HepG2 (cell line): Measurements from ENCODE around the gene TTC31. TPM values are rescaled to one million over a fixed set of nuclear protein-coding genes. Genes with fewer than 3 reads are reported as not detected.

Experiments
- DMAP1 ChIP-seq: IDR thresholded peaks from 2 replicates; pipeline ENCODE4 v1.6.1; 2016
- E2F1 ChIP-seq: sonication (generic); formaldehyde crosslinking; IDR thresholded peaks from 2 replicates; pipeline ENCODE4 v1.5.0; 2020; ENCODE audit warnings: missing genetic modification reagents
- KLF6 ChIP-seq: IDR thresholded peaks from 2 replicates; pipeline ENCODE4 v1.8.0; 2016; ENCODE audit warnings: missing biosample characterization, missing genetic modification reagents
- NFIB ChIP-seq: sonication (generic); formaldehyde crosslinking; IDR thresholded peaks from 2 replicates; pipeline ENCODE4 v1.9.0; 2021; ENCODE audit warnings: missing genetic modification reagents, mild to moderate bottlenecking, borderline replicate concordance
- PCBP1 ChIP-seq: fragments of 200-400 bp; formaldehyde crosslinking; IDR thresholded peaks from 2 replicates; pipeline ENCODE4 v1.6.1; 2017; ENCODE audit warnings: mild to moderate bottlenecking, low read depth, low read length, borderline replicate concordance
- POLR2G ChIP-seq: fragments of 200-400 bp; formaldehyde crosslinking; IDR thresholded peaks from 2 replicates; pipeline ENCODE4 v1.6.1; 2018; ENCODE audit warnings: mild to moderate bottlenecking, low read depth, low read length, moderate library complexity
- RAD21 ChIP-seq: fragments of 450-650 bp; formaldehyde crosslinking; IDR thresholded peaks from 2 replicates; pipeline ENCODE4 v1.5.0; 2020; ENCODE audit warnings: mild to moderate bottlenecking
- REL ChIP-seq: sonication (generic); formaldehyde crosslinking; conservative IDR thresholded peaks from 2 replicates; pipeline ENCODE4 v1.8.0; 2022; ENCODE audit warnings: mild to moderate bottlenecking, missing genetic modification reagents, moderate library complexity
- SOX13 ChIP-seq, 3 experiments: fragments of 450-650 bp in 1 of 3; sonication (generic) in 1 of 3; formaldehyde crosslinking in 1 of 3; IDR thresholded peaks in 2 of 3; conservative IDR thresholded peaks in 1 of 3; 2 replicates each; pipeline versions ENCODE4 v1.5.0 to v1.6.1; 2016 to 2020; ENCODE audit warnings: antibody characterized with exemption in 1 of 3, mild to moderate bottlenecking in 1 of 3, missing compliant biosample characterization in 1 of 3, missing genetic modification reagents in 1 of 3, moderate library complexity in 1 of 3
- SRY ChIP-seq: sonication (generic); formaldehyde crosslinking; IDR thresholded peaks from 2 replicates; pipeline ENCODE4 v1.8.0; 2022; ENCODE audit warnings: mild to moderate bottlenecking, missing genetic modification reagents
- ZFX ChIP-seq: sonication (generic); formaldehyde crosslinking; IDR thresholded peaks from 2 replicates; pipeline ENCODE4 v1.4.0; 2020; ENCODE audit warnings: mild to moderate bottlenecking, low read depth, missing genetic modification reagents, moderate library complexity
- ZNF264 ChIP-seq: sonication (generic); formaldehyde crosslinking; IDR thresholded peaks from 2 replicates; pipeline ENCODE4 v1.4.0; 2020; ENCODE audit warnings: missing genetic modification reagents
- ZNF335 ChIP-seq: sonication (generic); formaldehyde crosslinking; IDR thresholded peaks from 2 replicates; pipeline ENCODE4 v1.4.0; 2020; ENCODE audit warnings: missing genetic modification reagents
- ZNF557 ChIP-seq: sonication (generic); formaldehyde crosslinking; IDR thresholded peaks from 2 replicates; pipeline ENCODE4 v1.4.0; 2020; ENCODE audit warnings: missing genetic modification reagents
- polyA plus RNA-seq, 8 experiments: library from polyadenylated mRNA; depleted of rRNA in 3 of 8; stranded (reverse) in 7 of 8; unstranded in 1 of 8; fragments of >200 nt; fragmentation: Illumina TruSeq in 4 of 8; extraction: Trizol in 4 of 8; gene quantifications; 2 replicates each; pipeline versions ENCODE4 v1.2.1 to v1.2.3, GENCODE V29; 2011 to 2016; ENCODE audit warnings: low read depth in 4 of 8, missing spikeins in 1 of 8, mixed read lengths in 1 of 8; ENCODE audit not compliant: insufficient read depth in 1 of 8
- total RNA-seq, 5 experiments: library from RNA; depleted of rRNA; stranded (reverse); fragments of >200 nt; fragmentation: Illumina TruSeq; extraction: Trizol; gene quantifications; 2 replicates each; pipeline ENCODE4 v1.2.3, GENCODE V29; 2016; ENCODE audit warnings: low read depth in 1 of 5
- TF ChIP-seq, protein P1 (sequence below): sonication (generic); formaldehyde crosslinking; IDR thresholded peaks from 2 replicates; pipeline ENCODE4 v1.9.0; 2021; ENCODE audit warnings: mild to moderate bottlenecking, missing genetic modification reagents
- TF ChIP-seq, protein P2 (sequence below): sonication (generic); formaldehyde crosslinking; IDR thresholded peaks from 2 replicates; pipeline ENCODE4 v1.4.0; 2020; ENCODE audit warnings: missing genetic modification reagents

Gene TTC31
- total and polyA plus RNA-seq, 2 of the 13 experiments (the other 11 are each of a cell fraction or from before 2014, with no cell fraction given) = 28.3 to 39.5 TPM

DNA sequence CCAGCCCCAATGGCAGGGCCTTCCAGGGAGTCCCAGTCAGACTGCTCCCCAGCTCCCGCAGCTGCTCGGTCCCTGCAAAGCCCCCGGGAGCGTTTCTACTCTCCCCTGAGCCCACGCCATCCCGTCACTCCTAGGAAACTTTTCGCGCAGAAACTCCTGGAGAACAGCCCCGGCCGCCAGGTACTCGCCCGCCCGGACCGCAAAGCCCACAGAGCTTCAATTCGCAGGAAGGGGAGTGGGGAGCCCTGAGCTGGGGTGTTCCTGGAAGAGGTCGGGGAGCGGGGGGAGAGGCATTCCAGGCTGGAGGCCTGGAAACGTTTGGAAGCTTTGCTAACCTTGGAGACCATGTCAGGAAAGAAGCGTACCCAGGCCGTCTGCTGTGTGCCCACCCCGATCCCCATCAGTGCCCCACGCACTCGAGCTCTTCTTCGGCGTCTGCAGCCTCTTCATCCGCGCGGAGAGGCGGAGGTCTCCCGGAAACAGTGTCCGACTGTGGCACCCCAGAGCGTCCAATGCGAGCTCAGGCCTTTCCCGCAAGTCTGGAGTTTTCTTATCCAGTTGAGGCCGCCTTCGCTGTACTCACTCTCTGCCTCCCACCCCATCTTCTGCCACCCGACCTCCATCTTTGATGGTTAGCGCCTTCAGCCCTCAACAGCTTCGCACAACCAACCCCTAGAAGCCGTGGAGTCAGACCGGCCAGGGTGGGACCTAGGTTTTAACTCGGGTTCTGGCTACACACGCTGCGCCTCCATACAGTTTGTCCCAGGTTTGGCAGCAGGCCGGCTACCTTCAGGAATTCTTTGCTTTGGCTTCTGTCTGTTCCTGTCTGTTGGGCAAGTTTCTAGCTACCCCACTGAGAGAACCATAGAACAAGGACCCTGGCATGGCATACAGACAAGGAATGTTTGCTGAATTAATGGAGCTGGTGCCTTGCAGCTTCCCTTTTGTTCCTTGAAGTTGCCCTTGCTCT, 20.9 kb downstream of the TTC31 start (continued):
- TF ChIP-seq, protein P1, sequence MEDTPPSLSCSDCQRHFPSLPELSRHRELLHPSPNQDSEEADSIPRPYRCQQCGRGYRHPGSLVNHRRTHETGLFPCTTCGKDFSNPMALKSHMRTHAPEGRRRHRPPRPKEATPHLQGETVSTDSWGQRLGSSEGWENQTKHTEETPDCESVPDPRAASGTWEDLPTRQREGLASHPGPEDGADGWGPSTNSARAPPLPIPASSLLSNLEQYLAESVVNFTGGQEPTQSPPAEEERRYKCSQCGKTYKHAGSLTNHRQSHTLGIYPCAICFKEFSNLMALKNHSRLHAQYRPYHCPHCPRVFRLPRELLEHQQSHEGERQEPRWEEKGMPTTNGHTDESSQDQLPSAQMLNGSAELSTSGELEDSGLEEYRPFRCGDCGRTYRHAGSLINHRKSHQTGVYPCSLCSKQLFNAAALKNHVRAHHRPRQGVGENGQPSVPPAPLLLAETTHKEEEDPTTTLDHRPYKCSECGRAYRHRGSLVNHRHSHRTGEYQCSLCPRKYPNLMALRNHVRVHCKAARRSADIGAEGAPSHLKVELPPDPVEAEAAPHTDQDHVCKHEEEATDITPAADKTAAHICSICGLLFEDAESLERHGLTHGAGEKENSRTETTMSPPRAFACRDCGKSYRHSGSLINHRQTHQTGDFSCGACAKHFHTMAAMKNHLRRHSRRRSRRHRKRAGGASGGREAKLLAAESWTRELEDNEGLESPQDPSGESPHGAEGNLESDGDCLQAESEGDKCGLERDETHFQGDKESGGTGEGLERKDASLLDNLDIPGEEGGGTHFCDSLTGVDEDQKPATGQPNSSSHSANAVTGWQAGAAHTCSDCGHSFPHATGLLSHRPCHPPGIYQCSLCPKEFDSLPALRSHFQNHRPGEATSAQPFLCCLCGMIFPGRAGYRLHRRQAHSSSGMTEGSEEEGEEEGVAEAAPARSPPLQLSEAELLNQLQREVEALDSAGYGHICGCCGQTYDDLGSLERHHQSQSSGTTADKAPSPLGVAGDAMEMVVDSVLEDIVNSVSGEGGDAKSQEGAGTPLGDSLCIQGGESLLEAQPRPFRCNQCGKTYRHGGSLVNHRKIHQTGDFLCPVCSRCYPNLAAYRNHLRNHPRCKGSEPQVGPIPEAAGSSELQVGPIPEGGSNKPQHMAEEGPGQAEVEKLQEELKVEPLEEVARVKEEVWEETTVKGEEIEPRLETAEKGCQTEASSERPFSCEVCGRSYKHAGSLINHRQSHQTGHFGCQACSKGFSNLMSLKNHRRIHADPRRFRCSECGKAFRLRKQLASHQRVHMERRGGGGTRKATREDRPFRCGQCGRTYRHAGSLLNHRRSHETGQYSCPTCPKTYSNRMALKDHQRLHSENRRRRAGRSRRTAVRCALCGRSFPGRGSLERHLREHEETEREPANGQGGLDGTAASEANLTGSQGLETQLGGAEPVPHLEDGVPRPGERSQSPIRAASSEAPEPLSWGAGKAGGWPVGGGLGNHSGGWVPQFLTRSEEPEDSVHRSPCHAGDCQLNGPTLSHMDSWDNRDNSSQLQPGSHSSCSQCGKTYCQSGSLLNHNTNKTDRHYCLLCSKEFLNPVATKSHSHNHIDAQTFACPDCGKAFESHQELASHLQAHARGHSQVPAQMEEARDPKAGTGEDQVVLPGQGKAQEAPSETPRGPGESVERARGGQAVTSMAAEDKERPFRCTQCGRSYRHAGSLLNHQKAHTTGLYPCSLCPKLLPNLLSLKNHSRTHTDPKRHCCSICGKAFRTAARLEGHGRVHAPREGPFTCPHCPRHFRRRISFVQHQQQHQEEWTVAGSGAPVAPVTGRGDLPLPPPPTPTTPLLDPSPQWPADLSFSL (CRISPR knock-in tag) = 0 out of 2 replicates have a peak, but pooled peaks have one; percentile 8
- TF ChIP-seq REL = 0 out of 2 replicates have a peak, but pooled peaks have one; percentile 13
- no peak for TF ChIP-seq ZNF335 (CRISPR knock-in tag)
- 0 out of 2 replicates have a peak, but pooled peaks have one; percentile 18 for TF ChIP-seq ZFX (CRISPR knock-in tag)
- 0 out of 2 replicates have a peak, but pooled peaks have one; percentile 40 for TF ChIP-seq KLF6 (CRISPR knock-in tag)
- peak; percentile 20; the same call in 1 of the 2 replicates for TF ChIP-seq RAD21
- no peak for TF ChIP-seq SOX13 (IDR thresholded peaks at IDR 0.05)
- 0 out of 4 replicates have a peak, but pooled peaks of 1 of the 2 experiments have one; percentile 33 for TF ChIP-seq SOX13 (CRISPR knock-in tag; conservative IDR thresholded peaks at IDR 0.05 in 1 of 2, IDR thresholded peaks at IDR 0.05 in 1 of 2)
- 0 out of 2 replicates have a peak, but pooled peaks have one; percentile 0 for TF ChIP-seq DMAP1 (CRISPR knock-in tag)
- 0 out of 2 replicates have a peak, but pooled peaks have one; percentile 7 for TF ChIP-seq E2F1 (CRISPR knock-in tag)
- TF ChIP-seq POLR2G = peak; percentile 32; the same call in 1 of the 2 replicates
- TF ChIP-seq PCBP1 = peak; percentile 58; the same call in 1 of the 2 replicates
- 0 out of 2 replicates have a peak, but pooled peaks have one; percentile 2 for TF ChIP-seq ZNF557 (CRISPR knock-in tag)
- 0 out of 2 replicates have a peak, but pooled peaks have one; percentile 28 for TF ChIP-seq NFIB (CRISPR knock-in tag)
- TF ChIP-seq SRY = peak; percentile 47; the same call in 1 of the 2 replicates
- 0 out of 2 replicates have a peak, but pooled peaks have one; percentile 8 for TF ChIP-seq ZNF264
- TF ChIP-seq, protein P2, sequence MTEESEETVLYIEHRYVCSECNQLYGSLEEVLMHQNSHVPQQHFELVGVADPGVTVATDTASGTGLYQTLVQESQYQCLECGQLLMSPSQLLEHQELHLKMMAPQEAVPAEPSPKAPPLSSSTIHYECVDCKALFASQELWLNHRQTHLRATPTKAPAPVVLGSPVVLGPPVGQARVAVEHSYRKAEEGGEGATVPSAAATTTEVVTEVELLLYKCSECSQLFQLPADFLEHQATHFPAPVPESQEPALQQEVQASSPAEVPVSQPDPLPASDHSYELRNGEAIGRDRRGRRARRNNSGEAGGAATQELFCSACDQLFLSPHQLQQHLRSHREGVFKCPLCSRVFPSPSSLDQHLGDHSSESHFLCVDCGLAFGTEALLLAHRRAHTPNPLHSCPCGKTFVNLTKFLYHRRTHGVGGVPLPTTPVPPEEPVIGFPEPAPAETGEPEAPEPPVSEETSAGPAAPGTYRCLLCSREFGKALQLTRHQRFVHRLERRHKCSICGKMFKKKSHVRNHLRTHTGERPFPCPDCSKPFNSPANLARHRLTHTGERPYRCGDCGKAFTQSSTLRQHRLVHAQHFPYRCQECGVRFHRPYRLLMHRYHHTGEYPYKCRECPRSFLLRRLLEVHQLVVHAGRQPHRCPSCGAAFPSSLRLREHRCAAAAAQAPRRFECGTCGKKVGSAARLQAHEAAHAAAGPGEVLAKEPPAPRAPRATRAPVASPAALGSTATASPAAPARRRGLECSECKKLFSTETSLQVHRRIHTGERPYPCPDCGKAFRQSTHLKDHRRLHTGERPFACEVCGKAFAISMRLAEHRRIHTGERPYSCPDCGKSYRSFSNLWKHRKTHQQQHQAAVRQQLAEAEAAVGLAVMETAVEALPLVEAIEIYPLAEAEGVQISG (CRISPR knock-in tag) = peak; percentile 13
